Neutrophil (primary cell): ENCODE data around the gene MYO1E.

Source experiments
- H3K27ac ChIP-seq: fragments of 200-600 bp; sonication (generic); 2 replicates; pipeline ENCODE4 v1.5.1; 2016; ENCODE audit warnings: mild to moderate bottlenecking, moderate library complexity
- H3K27me3 ChIP-seq: fragments of 200-600 bp; sonication (generic); 2 replicates; pipeline ENCODE4 v1.6.0; 2016; ENCODE audit warnings: mild to moderate bottlenecking
- H3K36me3 ChIP-seq: fragments of 200-600 bp; sonication (generic); 2 replicates; pipeline ENCODE4 v1.5.1; 2017
- H3K4me1 ChIP-seq, 2 experiments: fragments of 200-600 bp in 1 of 2; sonication (generic) in 1 of 2; 1 replicate in 1 of 2; 2 replicates in 1 of 2; pipeline versions ENCODE4 v1.5.1 to v1.6.1; 2013 to 2016; ENCODE audit warnings: low read depth in 1 of 2, low read length in 1 of 2, mild to moderate bottlenecking in 1 of 2, moderate library complexity in 1 of 2; ENCODE audit not compliant: control insufficient read depth in 1 of 2, insufficient read depth in 1 of 2
- H3K4me3 ChIP-seq, 2 experiments: fragments of 200-600 bp in 1 of 2; sonication (generic) in 1 of 2; 1 replicate in 1 of 2; 2 replicates in 1 of 2; pipeline ENCODE4 v1.5.1; 2013 to 2016; ENCODE audit warnings: low read depth in 1 of 2, low read length in 1 of 2, mild to moderate bottlenecking in 1 of 2, moderate library complexity in 1 of 2
- H3K9me3 ChIP-seq: fragments of 200-600 bp; sonication (generic); 2 replicates; pipeline ENCODE4 v1.5.1; 2016
- CTCF ChIP-seq: fragments of 200-600 bp; sonication (generic); IDR thresholded peaks from 2 replicates; pipeline ENCODE4 v1.5.1; 2016; ENCODE audit warnings: antibody characterized with exemption

The MYO1E gene

GRCh38 chr15:59303633-59304032, 69.0 kb downstream of the MYO1E start:
- Histone ChIP-seq H3K27me3 (peaks cover 53% of the 10 kb centered on the region), H3K4me3 (no peak overlapping the region), H3K27ac (no peak overlapping the region), H3K36me3 (no peaks in the 10 kb centered on the region), H3K9me3 (no peaks in the 10 kb centered on the region), H3K4me1 (peaks cover 29 to 31% of the 10 kb centered on the region in 2 experiments)
- TF ChIP-seq CTCF = no peak

GRCh38 chr15:59303136-59303535, 69.5 kb downstream of the MYO1E start:
- Histone ChIP-seq H3K9me3 (no peaks in the 10 kb centered on the region), H3K36me3 (no peaks in the 10 kb centered on the region), H3K27me3 (peaks cover 53% of the 10 kb centered on the region), H3K27ac (no peak overlapping the region), H3K4me1 (peaks cover 34 to 36% of the 10 kb centered on the region in 2 experiments), H3K4me3 (no peak overlapping the region)
- no peak for TF ChIP-seq CTCF

GRCh38 chr15:59301527-59301926, 71.1 kb downstream of the MYO1E start:
- H3K4me3 ChIP-seq = no peak overlapping the region
- H3K4me1 ChIP-seq = peaks cover 47 to 50% of the 10 kb centered on the region in 2 experiments
- TF ChIP-seq CTCF = no peak
- peaks cover 45% of the 10 kb centered on the region for H3K27me3 ChIP-seq
- peak overlapping the region; percentile 78 for H3K27ac ChIP-seq
- no peaks in the 10 kb centered on the region for H3K36me3 ChIP-seq
- no peaks in the 10 kb centered on the region for H3K9me3 ChIP-seq

- H3K27ac ChIP-seq = peak overlapping the region; percentile 78
- TF ChIP-seq CTCF = no peak
- peaks cover 36% of the 10 kb centered on the region for H3K27me3 ChIP-seq
- no peaks in the 10 kb centered on the region for H3K9me3 ChIP-seq
- no peaks in the 10 kb centered on the region for H3K36me3 ChIP-seq
- peaks cover 56 to 59% of the 10 kb centered on the region in 2 experiments for H3K4me1 ChIP-seq
- peak overlapping the region; percentile 32 to 33 for H3K4me3 ChIP-seq
These were observed 72.0 kb downstream of the MYO1E start for GRCh38 chr15:59300618-59301139.

- peak; percentile 25 for TF ChIP-seq CTCF
- Histone ChIP-seq H3K36me3 (no peaks in the 10 kb centered on the region), H3K27ac (peak overlapping the region; percentile 78), H3K4me3 (peak overlapping the region; percentile 32 to 33), H3K4me1 (peaks cover 61 to 64% of the 10 kb centered on the region in 2 experiments), H3K27me3 (peaks cover 36% of the 10 kb centered on the region), H3K9me3 (no peaks in the 10 kb centered on the region)
These were observed 72.6 kb downstream of the MYO1E start for GRCh38 chr15:59299929-59300617.
